ENCODE measurements around the gene GRM2.
A peak's percentile ranks its signal among the peaks of the same experiment; 100 is the strongest.

The GRM2 gene

GRCh38 chr3:51673181-51673801 lies 33.6 kb upstream of the GRM2 start:
- H3K4me3 ChIP-seq (ENCODE audit: low read depth, low read length) = no peak overlapping the region
- H3K27ac ChIP-seq = peak overlapping the region; percentile 79
- no peaks in the 10 kb centered on the region for H3K27me3 ChIP-seq (ENCODE audit: insufficient read depth, low read depth, severe bottlenecking)
- H3K36me3 ChIP-seq = peaks cover 13% of the 10 kb centered on the region
- no peak for TF ChIP-seq CTCF (IDR thresholded peaks at IDR 0.05; ENCODE audit: low read depth, low read length)
- H3K9me3 ChIP-seq (ENCODE audit: severe bottlenecking) = no peaks in the 10 kb centered on the region
- DNase-seq = peak; percentile 53

- DNase-seq = no peak
- Histone ChIP-seq H3K27ac (peak overlapping the region; percentile 79), H3K4me3 (ENCODE audit: low read depth, low read length) (no peak overlapping the region), H3K9me3 (ENCODE audit: severe bottlenecking) (no peaks in the 10 kb centered on the region), H3K27me3 (ENCODE audit: insufficient read depth, low read depth, severe bottlenecking) (no peaks in the 10 kb centered on the region), H3K36me3 (peaks cover 13% of the 10 kb centered on the region)
- TF ChIP-seq CTCF (IDR thresholded peaks at IDR 0.05; ENCODE audit: low read depth, low read length) = no peak
Observed at GRCh38 chr3:51673802-51674654, 32.8 kb upstream of the GRM2 start.

GRCh38 chr3:51675201-51675611 lies 31.7 kb upstream of the GRM2 start:
- DNase-seq = no peak
- Histone ChIP-seq H3K4me3 (ENCODE audit: low read depth, low read length) (no peak overlapping the region), H3K36me3 (peaks cover 16% of the 10 kb centered on the region), H3K27me3 (ENCODE audit: insufficient read depth, low read depth, severe bottlenecking) (no peaks in the 10 kb centered on the region), H3K9me3 (ENCODE audit: severe bottlenecking) (no peaks in the 10 kb centered on the region), H3K27ac (no peak overlapping the region)
- TF ChIP-seq CTCF (IDR thresholded peaks at IDR 0.05; ENCODE audit: low read depth, low read length) = no peak

- no peak overlapping the region for H3K4me3 ChIP-seq (ENCODE audit: low read depth, low read length)
- TF ChIP-seq CTCF (IDR thresholded peaks at IDR 0.05; ENCODE audit: low read depth, low read length) = no peak
- DNase-seq = no peak
- H3K27me3 ChIP-seq (ENCODE audit: insufficient read depth, low read depth, severe bottlenecking) = no peaks in the 10 kb centered on the region
- H3K27ac ChIP-seq = no peak overlapping the region
- H3K36me3 ChIP-seq = peaks cover 16% of the 10 kb centered on the region
- H3K9me3 ChIP-seq (ENCODE audit: severe bottlenecking) = no peaks in the 10 kb centered on the region
Observed at GRCh38 chr3:51676102-51676640, 30.7 kb upstream of the GRM2 start.

DNA sequence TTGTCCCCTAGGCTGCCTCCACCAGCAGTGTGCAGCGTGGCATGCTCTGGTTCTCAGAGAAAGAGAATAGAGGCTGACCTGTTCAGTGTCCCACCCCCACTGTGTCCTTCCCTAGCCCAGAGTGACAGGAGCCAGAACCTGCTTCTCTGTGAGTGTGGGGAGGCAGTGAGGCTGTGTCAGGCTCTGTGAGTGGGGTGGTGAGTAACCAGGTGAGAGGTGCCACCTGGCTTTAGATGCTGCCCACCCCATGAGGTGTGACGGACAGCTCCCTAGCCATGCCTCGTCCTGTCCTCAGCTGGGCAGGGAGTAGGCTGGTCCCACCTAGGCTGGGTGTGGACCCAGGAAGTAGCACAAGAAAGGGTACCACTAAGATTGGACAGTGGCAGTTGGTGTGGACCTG lies 29.5 kb upstream of the GRM2 start:
- no peak overlapping the region for H3K27ac ChIP-seq
- no peak for TF ChIP-seq CTCF (IDR thresholded peaks at IDR 0.05; ENCODE audit: low read depth, low read length)
- H3K36me3 ChIP-seq = peaks cover 21% of the 10 kb centered on the region
- no peaks in the 10 kb centered on the region for H3K9me3 ChIP-seq (ENCODE audit: severe bottlenecking)
- no peaks in the 10 kb centered on the region for H3K27me3 ChIP-seq (ENCODE audit: insufficient read depth, low read depth, severe bottlenecking)
- no peak overlapping the region for H3K4me3 ChIP-seq (ENCODE audit: low read depth, low read length)
- no peak for DNase-seq
